Measurements from ENCODE around the gene LGALS7. TPM values are rescaled to one million over a fixed set of nuclear protein-coding genes. Genes with fewer than 3 reads are reported as not detected.

Gene LGALS7
- total and polyA plus RNA-seq, 2 of the 13 experiments (the other 11 are each of a cell fraction or from before 2014, with no cell fraction given) = 0.73 TPM; not detected in 1

- 0 out of 2 replicates have a peak, but pooled peaks have one; percentile 14 for TF ChIP-seq FOXP4 (CRISPR knock-in tag; IDR thresholded peaks at IDR 0.05)
- TF ChIP-seq MTERF4 (CRISPR knock-in tag; IDR thresholded peaks at IDR 0.05) = no peak
- peak; percentile 35; the same call in 1 of the 2 replicates for TF ChIP-seq RXRB (CRISPR knock-in tag; IDR thresholded peaks at IDR 0.05; ENCODE audit: borderline replicate concordance)
- TF ChIP-seq CREM (IDR thresholded peaks at IDR 0.05) = no peak
- no peak for TF ChIP-seq CREM (CRISPR knock-in tag; IDR thresholded peaks at IDR 0.05)
- TF ChIP-seq ZNF432 (CRISPR knock-in tag; IDR thresholded peaks at IDR 0.05; ENCODE audit: borderline replicate concordance) = no peak
- peak; percentile 84; the same call in 1 of the 2 replicates for TF ChIP-seq NAIF1 (CRISPR knock-in tag; IDR thresholded peaks at IDR 0.05; ENCODE audit: borderline replicate concordance)
- TF ChIP-seq RARA (CRISPR knock-in tag; IDR thresholded peaks at IDR 0.05) = 0 out of 2 replicates have a peak, but pooled peaks have one; percentile 20
- no peak for TF ChIP-seq STAT5B (CRISPR knock-in tag; IDR thresholded peaks at IDR 0.05)
- no peak for TF ChIP-seq ZNF205 (CRISPR knock-in tag; IDR thresholded peaks at IDR 0.05)
- TF ChIP-seq ZNF296 (CRISPR knock-in tag; conservative IDR thresholded peaks at IDR 0.05) = no peak
- no peak for TF ChIP-seq ZBTB49 (CRISPR knock-in tag; IDR thresholded peaks at IDR 0.05; ENCODE audit: borderline replicate concordance)
- no peak for TF ChIP-seq TOE1 (CRISPR knock-in tag; IDR thresholded peaks at IDR 0.05)
- TF ChIP-seq ZNF230 (CRISPR knock-in tag; IDR thresholded peaks at IDR 0.05) = no peak
- no peak for TF ChIP-seq SMC3 (IDR thresholded peaks at IDR 0.05; ENCODE audit: low read length)
- TF ChIP-seq NR1H2 (CRISPR knock-in tag; IDR thresholded peaks at IDR 0.05; ENCODE audit: borderline replicate concordance, low read depth) = no peak
- 0 out of 2 replicates have a peak, but pooled peaks have one; percentile 20 for TF ChIP-seq RCOR2 (CRISPR knock-in tag; IDR thresholded peaks at IDR 0.05)
- TF ChIP-seq TCF7 (IDR thresholded peaks at IDR 0.05; ENCODE audit: low read depth) = no peak
- TF ChIP-seq BCLAF1 (IDR thresholded peaks at IDR 0.05) = no peak
- TF ChIP-seq POLR2A (IDR thresholded peaks at IDR 0.05; ENCODE audit: insufficient read depth in 1 of 2, low read depth in 2 of 2, low read length in 2 of 2) = no peak
- TF ChIP-seq ZNF274 (CRISPR knock-in tag; IDR thresholded peaks at IDR 0.05) = no peak
- no peak for TF ChIP-seq KLF6 (CRISPR knock-in tag; IDR thresholded peaks at IDR 0.05)
- no peak for TF ChIP-seq SOX6 (IDR thresholded peaks at IDR 0.05)
- TF ChIP-seq SOX6 (CRISPR knock-in tag; IDR thresholded peaks at IDR 0.05) = peak; percentile 45
- TF ChIP-seq ZMYM2 (CRISPR knock-in tag; IDR thresholded peaks at IDR 0.05) = peak; percentile 28; the same call in 1 of the 2 replicates
- TF ChIP-seq FOXA1 (IDR thresholded peaks at IDR 0.05) = no peak
- TF ChIP-seq FOXA1 (CRISPR knock-in tag; IDR thresholded peaks at IDR 0.05) = no peak
Observed at GRCh38 chr19:38784224-38784623, 10.9 kb upstream of the LGALS7 start (continued).

Measured in HepG2 (cell line).